KMS-11 (cell line): ENCODE data around the gene SERHL2.
A peak's percentile ranks its signal among the peaks of the same experiment; 100 is the strongest.
"Not testable (repeated sequence)": the region's sequence is repeated elsewhere in the genome, so short reads cannot be mapped to it uniquely, and the experiment has no call there.

Experiments used
- H2AFZ ChIP-seq: fragments of 200-600 bp; sonication (generic); 2 replicates; pipeline ENCODE4 v1.6.1; 2016; ENCODE audit warnings: antibody characterized with exemption, mixed run types, low read depth
- H3K27ac ChIP-seq: fragments of 200-600 bp; sonication (generic); 2 replicates; pipeline ENCODE4 v1.6.1; 2016; ENCODE audit warnings: mild to moderate bottlenecking, mixed run types
- H3K27me3 ChIP-seq: fragments of 200-600 bp; sonication (generic); 2 replicates; pipeline ENCODE4 v1.6.1; 2017; ENCODE audit warnings: mild to moderate bottlenecking, low read depth, mixed run types, moderate library complexity; ENCODE audit not compliant: insufficient read depth
- H3K36me3 ChIP-seq: fragments of 200-600 bp; sonication (generic); 2 replicates; pipeline ENCODE4 v1.6.1; 2017; ENCODE audit warnings: mild to moderate bottlenecking, mixed run types; ENCODE audit not compliant: insufficient read depth
- H3K4me1 ChIP-seq: fragments of 200-600 bp; sonication (generic); 2 replicates; pipeline ENCODE4 v1.6.1; 2016; ENCODE audit warnings: mild to moderate bottlenecking, low read depth, mixed run types; ENCODE audit not compliant: poor library complexity, severe bottlenecking
- H3K4me2 ChIP-seq: fragments of 200-600 bp; sonication (generic); 2 replicates; pipeline ENCODE4 v1.7.0; 2016; ENCODE audit warnings: mild to moderate bottlenecking, mixed run types
- H3K4me3 ChIP-seq: fragments of 200-600 bp; sonication (generic); IDR thresholded peaks from 2 replicates; pipeline ENCODE4 v1.6.1; 2017; ENCODE audit warnings: low read depth, low read length, mixed read lengths; ENCODE audit not compliant: insufficient read depth
- H3K79me2 ChIP-seq: fragments of 200-600 bp; sonication (generic); 2 replicates; pipeline ENCODE4 v1.6.1; 2016; ENCODE audit warnings: low read depth, mixed run types; ENCODE audit not compliant: insufficient read depth
- H3K9ac ChIP-seq: fragments of 200-600 bp; sonication (generic); 2 replicates; pipeline ENCODE4 v1.6.1; 2016; ENCODE audit warnings: mild to moderate bottlenecking, mixed run types
- H4K20me1 ChIP-seq: fragments of 200-600 bp; sonication (generic); 2 replicates; pipeline ENCODE4 v1.6.1; 2016; ENCODE audit warnings: mild to moderate bottlenecking, mixed run types; ENCODE audit not compliant: insufficient read depth
- TF ChIP-seq, protein P1 (sequence below): fragments of 200-600 bp; sonication (generic); conservative IDR thresholded peaks from 2 replicates; pipeline ENCODE4 v1.6.1; 2017; ENCODE audit warnings: low read depth, mild to moderate bottlenecking, antibody characterized with exemption, low read length, moderate library complexity, mixed read lengths

SERHL2 gene

GRCh38 chr22:42577623-42578240 is 24.0 kb downstream of the SERHL2 start:
- Histone ChIP-seq H3K4me3 (no peak overlapping the region), H4K20me1 (no peaks in the 10 kb centered on the region), H3K27me3 (no peaks in the 10 kb centered on the region), H3K79me2 (peaks cover 10% of the 10 kb centered on the region), H3K4me2 (no peak overlapping the region), H3K36me3 (0 out of 2 replicates have a peak, but pooled peaks cover 4% of the 10 kb centered on the region), H3K9ac (no peak overlapping the region), H3K27ac (no peak overlapping the region), H3K4me1 (peaks cover 7% of the 10 kb centered on the region), H2AFZ (no peak overlapping the region)
- TF ChIP-seq, protein P1, sequence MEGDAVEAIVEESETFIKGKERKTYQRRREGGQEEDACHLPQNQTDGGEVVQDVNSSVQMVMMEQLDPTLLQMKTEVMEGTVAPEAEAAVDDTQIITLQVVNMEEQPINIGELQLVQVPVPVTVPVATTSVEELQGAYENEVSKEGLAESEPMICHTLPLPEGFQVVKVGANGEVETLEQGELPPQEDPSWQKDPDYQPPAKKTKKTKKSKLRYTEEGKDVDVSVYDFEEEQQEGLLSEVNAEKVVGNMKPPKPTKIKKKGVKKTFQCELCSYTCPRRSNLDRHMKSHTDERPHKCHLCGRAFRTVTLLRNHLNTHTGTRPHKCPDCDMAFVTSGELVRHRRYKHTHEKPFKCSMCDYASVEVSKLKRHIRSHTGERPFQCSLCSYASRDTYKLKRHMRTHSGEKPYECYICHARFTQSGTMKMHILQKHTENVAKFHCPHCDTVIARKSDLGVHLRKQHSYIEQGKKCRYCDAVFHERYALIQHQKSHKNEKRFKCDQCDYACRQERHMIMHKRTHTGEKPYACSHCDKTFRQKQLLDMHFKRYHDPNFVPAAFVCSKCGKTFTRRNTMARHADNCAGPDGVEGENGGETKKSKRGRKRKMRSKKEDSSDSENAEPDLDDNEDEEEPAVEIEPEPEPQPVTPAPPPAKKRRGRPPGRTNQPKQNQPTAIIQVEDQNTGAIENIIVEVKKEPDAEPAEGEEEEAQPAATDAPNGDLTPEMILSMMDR: no peak

DNA sequence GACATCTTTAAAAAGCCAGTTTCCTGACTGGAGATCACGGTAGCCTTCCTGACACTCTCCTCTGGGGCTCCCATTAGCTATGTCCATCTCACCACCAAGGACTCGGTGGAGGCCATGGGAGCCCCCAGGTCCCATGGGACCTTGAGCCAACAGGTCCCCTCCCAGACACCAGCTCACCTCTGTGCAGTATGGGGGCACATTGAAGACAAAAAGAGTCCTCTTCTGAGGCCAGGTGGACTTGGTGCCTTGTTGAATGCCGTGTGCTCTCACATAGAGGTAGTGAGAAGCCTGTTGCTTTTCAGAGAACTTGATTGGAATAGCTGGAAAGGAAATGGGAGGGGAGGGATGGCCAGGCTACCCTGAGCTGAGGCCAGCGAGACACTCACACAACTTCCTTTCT is 26.3 kb downstream of the SERHL2 start:
- H3K79me2 ChIP-seq, H3K4me2 ChIP-seq, H3K36me3 ChIP-seq, H3K4me3 ChIP-seq, H3K9ac ChIP-seq, H3K27me3 ChIP-seq, H3K4me1 ChIP-seq, H3K27ac ChIP-seq, H4K20me1 ChIP-seq, H2AFZ ChIP-seq: not testable (repeated sequence)

GRCh38 chr22:42581194-42581761 is 27.5 kb downstream of the SERHL2 start:
- not testable (repeated sequence) for H4K20me1 ChIP-seq, H3K4me3 ChIP-seq, H3K36me3 ChIP-seq, H3K4me1 ChIP-seq, H3K79me2 ChIP-seq, H3K27me3 ChIP-seq
- Histone ChIP-seq H3K27ac (peak overlapping the region; percentile 28; the same call in 1 of the 2 replicates), H3K9ac (peak overlapping the region; percentile 77; the same call in 1 of the 2 replicates), H3K4me2 (peak overlapping the region; percentile 92), H2AFZ (peak overlapping the region; percentile 10; the same call in 1 of the 2 replicates)

GRCh38 chr22:42581762-42582716 is 28.3 kb downstream of the SERHL2 start:
- peak overlapping the region; percentile 73 for H3K4me2 ChIP-seq
- no peak overlapping the region for H3K4me3 ChIP-seq
- no peaks in the 10 kb centered on the region for H3K27me3 ChIP-seq
- no peaks in the 10 kb centered on the region for H4K20me1 ChIP-seq
- TF ChIP-seq, protein P1: no peak
- H2AFZ ChIP-seq: peak overlapping the region; percentile 41
- peaks cover 15% of the 10 kb centered on the region for H3K4me1 ChIP-seq
- H3K9ac ChIP-seq: peak overlapping the region; percentile 77; the same call in 1 of the 2 replicates
- peak overlapping the region; percentile 28; the same call in 1 of the 2 replicates for H3K27ac ChIP-seq
- peaks cover 10% of the 10 kb centered on the region for H3K79me2 ChIP-seq
- H3K36me3 ChIP-seq: 0 out of 2 replicates have a peak, but pooled peaks cover 4% of the 10 kb centered on the region

DNA sequence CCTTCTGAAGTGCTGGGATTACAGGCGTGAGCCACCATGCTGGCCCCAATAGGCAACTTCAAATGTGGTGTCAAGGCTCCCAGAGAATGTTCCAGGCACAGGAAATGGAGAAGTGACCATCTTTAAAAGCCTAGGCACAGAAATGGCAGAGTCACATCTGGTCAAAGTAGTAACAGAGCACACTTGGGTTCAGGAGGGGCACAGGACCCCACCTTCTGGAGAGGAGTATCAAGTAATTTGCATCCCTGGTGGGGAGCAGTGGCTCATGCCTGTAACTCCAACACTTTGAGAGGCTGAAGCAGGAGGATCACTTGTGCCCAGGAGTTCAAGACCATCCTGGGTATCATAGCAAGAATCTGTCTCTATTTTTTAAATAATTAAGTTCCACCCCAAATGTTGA is 29.2 kb downstream of the SERHL2 start:
- peaks cover 20% of the 10 kb centered on the region for H3K4me1 ChIP-seq
- TF ChIP-seq, protein P1: no peak
- H4K20me1 ChIP-seq: no peaks in the 10 kb centered on the region
- no peak overlapping the region for H3K4me3 ChIP-seq
- peaks cover 10% of the 10 kb centered on the region for H3K79me2 ChIP-seq
- no peak overlapping the region for H3K9ac ChIP-seq
- no peaks in the 10 kb centered on the region for H3K27me3 ChIP-seq
- no peak overlapping the region for H3K27ac ChIP-seq
- no peak overlapping the region for H3K4me2 ChIP-seq
- 0 out of 2 replicates have a peak, but pooled peaks cover under 1% of the 10 kb centered on the region for H3K36me3 ChIP-seq
- no peak overlapping the region for H2AFZ ChIP-seq
